ENCODE measurements around the gene KCNMA1.

DNA sequence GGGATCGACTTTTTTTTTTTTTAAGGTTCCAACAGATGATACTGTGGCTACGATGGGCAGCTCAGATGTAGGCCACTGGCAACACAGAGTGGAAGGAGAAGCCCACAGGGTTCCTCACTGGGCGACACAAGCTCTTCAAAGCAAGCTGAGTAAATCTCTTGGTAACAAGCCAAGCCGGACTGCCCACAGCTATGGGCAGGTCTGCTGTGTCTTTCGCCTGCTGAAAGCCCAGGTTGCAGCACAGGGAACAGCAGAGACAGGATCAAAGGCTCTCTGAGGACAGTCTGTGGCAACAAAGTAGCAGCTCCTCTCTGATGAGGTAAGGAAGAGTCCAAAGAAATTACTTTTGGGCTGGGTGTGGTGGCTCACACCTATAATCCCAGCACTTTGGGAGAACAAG, 83.6 kb downstream of the KCNMA1 start:
- no peak for TF ChIP-seq POLR2A (IDR thresholded peaks at IDR 0.05)
- TF ChIP-seq, protein P1, sequence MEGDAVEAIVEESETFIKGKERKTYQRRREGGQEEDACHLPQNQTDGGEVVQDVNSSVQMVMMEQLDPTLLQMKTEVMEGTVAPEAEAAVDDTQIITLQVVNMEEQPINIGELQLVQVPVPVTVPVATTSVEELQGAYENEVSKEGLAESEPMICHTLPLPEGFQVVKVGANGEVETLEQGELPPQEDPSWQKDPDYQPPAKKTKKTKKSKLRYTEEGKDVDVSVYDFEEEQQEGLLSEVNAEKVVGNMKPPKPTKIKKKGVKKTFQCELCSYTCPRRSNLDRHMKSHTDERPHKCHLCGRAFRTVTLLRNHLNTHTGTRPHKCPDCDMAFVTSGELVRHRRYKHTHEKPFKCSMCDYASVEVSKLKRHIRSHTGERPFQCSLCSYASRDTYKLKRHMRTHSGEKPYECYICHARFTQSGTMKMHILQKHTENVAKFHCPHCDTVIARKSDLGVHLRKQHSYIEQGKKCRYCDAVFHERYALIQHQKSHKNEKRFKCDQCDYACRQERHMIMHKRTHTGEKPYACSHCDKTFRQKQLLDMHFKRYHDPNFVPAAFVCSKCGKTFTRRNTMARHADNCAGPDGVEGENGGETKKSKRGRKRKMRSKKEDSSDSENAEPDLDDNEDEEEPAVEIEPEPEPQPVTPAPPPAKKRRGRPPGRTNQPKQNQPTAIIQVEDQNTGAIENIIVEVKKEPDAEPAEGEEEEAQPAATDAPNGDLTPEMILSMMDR (IDR thresholded peaks at IDR 0.05 in 8 of 11, conservative IDR thresholded peaks at IDR 0.05 in 3 of 11) = no peak
